ENCODE data around the gene SFMBT1.

- TF ChIP-seq CTCF (IDR thresholded peaks at IDR 0.05; ENCODE audit: low read depth, low read length, missing input control): no peak
- TF ChIP-seq EGR1 (IDR thresholded peaks at IDR 0.05; ENCODE audit: low read depth in 2 of 2): no peak
- no peak for TF ChIP-seq ATF3 (IDR thresholded peaks at IDR 0.05)
- no peak for TF ChIP-seq ZBTB33 (IDR thresholded peaks at IDR 0.05)
- TF ChIP-seq YY1 (IDR thresholded peaks at IDR 0.05): no peak
- TF ChIP-seq RAD21 (IDR thresholded peaks at IDR 0.05): no peak
- TF ChIP-seq JUND (IDR thresholded peaks at IDR 0.05): no peak
Measured at GRCh38 chr3:53085476-53085875, 39.6 kb upstream of the SFMBT1 start.

Data from liver (tissue), 3 donors.